Inflammatory macrophage treated with lipopolysaccharide for 1 hour (primary cell): ENCODE measurements around the gene SPCS3.
"Not testable (repeated sequence)": the region's sequence is repeated elsewhere in the genome, so short reads cannot be mapped to it uniquely, and the experiment has no call there.

ENCODE experiments used
- DNase-seq, 2 donors: peaks; one replicate each; pipeline ENCODE4 v3.0.0-alpha.2; 2020 to 2022

SPCS3 gene

DNA sequence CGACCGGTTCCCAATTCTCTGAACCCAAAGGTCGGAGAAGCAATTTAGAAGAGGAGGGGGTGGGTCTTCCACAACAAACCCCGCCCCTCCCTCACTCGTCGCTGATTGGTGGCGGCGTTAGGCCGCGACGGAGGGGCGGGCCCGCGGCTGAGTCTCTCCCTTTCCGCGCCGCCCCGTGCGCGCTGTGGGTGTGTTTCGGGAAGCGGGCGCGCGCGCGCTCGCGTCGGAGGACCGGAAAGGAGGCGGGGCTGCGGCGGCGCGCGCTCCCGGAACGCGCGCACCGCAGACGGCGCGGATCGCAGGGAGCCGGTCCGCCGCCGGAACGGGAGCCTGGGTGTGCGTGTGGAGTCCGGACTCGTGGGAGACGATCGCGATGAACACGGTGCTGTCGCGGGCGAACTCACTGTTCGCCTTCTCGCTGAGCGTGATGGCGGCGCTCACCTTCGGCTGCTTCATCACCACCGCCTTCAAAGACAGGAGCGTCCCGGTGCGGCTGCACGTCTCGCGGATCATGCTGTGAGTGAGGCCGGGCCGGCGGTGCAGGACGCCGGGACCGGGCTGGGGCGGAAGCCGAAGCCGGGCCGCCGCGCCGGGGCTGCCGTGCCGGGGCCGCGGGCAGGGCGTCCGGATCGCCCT is at the start of gene SPCS3:
Gene SPCS3 (plus strand): TSS at position 263 of the 636 bp plus-strand sequence. CDS start 111 bp downstream, at position 374.
- peak; percentile 93 to 98 for DNase-seq

DNA sequence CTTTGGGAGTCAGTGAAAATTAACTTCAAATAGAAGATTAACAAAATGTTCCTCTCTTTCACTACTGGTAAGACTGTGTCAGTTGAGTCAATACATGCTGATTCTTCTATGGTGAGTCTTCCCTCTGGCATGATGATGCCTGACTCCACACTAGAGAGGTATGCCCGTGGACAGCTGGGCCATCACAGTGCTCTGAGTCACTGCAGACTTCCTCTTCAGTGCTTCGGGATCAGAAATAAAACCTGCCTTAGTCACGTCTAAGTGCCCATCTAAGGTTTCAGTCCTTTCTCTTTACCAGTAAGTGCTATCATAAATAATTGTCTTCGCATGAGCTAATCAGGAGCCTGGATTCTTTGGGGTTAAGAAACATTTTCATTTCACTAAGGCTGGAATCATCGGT is 49.1 kb upstream of the SPCS3 start:
- DNase-seq, result no peak

DNA sequence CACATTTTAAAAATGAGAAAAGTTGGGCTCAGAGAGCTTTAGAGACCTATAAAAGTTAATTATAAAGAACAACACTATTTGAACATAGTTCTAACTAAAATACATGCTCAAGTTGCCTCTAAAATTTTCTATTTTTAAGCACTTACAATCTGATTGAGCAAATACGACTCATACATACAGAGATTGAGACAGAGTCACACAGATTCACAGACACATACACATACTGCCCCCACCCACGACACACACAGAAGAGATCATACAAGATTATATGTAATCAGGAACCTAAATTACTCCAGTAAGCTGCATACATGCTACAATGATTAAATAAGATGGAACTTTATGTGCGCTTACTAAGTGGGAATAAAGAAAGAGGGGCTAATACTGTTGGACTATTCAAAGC is 48.0 kb upstream of the SPCS3 start:
- DNase-seq, result peak in 1 of 2 donors; percentile 3

DNA sequence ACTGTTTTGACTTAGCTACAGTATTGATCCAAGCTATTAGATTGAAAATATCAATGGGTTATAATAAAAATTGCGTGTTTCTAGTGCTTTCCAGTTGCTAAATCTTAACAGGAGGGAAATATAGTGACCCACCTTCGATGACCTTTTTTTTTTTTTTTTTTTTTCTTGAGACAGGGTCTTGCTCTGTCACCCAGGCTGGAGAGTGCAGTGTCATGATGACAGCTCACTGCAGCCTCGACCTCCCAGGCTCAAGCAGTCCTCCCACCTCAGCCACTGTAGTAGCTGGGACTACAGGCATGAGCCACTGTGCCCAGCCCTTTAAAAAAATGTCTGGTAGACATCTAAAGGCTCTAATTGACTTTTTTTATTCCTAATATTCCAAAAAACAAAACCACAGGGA is 47.0 kb upstream of the SPCS3 start:
- no peak for DNase-seq

DNA sequence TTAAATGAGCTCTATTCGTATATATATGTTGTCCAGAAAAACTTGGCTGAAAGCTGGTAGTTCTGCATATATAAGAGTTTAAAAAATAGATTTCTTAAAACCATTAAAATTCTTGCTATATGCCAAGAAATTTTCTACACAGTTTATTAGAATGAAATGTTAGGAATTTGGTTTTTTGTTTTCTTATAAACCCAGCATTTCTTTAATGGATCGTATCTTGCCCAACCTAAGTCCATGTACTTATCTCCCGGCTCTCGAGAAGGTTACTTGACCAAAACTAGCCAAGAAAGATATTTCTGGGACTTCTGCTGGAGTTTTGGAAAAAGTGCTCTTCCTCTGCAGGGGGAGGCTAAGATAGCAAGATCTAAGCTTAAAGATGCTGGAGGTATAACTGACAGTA is 46.0 kb upstream of the SPCS3 start:
- no peak for DNase-seq

DNA sequence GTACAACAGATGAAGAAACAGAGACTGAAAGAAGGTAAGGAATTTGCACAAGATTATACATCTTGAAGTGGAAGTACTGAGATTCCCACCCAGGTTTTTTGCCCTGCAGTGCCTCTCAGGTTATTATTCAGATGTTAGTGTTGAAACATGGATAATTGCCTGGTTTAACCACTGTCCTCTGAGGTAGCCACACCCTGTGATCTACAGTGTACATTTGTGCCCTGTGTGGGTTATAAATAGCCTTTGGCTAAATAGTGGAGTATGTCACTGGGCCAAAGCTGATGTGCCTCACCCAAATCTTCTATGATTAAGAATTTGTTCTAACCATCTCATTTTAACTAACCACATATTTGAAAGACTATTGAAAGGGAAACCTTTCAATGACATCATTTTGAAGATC is 45.3 kb upstream of the SPCS3 start:
- DNase-seq, result no peak

DNA sequence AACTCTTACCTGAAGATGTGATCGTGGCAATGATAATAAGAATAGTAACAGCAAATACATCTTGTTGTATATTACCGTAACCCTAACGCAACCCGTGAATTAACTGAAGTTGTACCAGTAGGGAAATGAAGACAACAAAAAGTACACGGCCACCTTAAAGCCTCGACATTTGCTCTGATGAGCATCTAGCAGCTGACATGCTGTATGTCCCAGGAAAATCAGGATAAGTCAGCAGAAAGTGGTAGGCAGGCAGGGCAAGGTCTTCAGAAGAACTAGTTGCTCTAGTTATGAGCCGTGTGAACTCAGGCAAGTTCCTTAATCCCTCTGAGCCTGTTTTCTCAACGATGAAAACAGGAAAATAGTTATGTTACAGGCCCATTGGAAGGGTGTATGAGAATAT is 43.1 kb upstream of the SPCS3 start:
- DNase-seq, result no peak

DNA sequence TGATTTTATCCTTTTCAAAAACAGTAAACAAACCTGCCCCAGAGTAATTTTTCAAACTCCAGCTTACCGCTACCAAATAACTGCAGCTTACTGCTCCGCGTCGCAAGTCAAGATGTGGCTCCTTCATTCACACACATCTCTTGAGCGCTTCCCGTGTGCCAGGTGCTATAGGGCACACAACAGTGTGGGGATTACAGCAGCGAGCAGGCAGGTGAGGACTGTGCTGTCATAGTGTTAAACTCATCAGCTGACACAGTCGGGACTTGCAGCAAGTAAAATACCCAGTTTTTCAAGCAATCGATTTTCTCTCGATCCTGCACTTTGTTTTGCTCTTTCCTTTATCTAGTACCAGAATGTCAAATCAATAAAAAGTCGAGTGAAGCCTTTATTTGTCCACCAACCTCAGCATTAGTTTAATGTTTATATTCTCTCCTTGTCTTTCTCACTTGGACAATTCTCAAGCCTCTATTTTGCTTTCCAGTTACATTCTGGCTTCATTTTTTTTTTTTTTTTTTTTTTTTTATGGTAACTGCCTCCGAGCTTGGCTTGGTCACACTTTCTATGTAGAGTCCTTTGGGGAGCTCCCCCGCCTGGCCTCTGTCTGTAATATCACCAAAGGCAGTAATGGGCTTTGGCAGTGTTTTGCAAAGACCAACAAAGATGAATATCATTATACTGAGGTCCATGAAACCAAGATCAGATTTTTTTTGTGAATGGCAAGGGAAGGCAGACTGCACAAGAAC is 42.4 kb upstream of the SPCS3 start:
- peak; percentile 3 to 7 for DNase-seq

DNA sequence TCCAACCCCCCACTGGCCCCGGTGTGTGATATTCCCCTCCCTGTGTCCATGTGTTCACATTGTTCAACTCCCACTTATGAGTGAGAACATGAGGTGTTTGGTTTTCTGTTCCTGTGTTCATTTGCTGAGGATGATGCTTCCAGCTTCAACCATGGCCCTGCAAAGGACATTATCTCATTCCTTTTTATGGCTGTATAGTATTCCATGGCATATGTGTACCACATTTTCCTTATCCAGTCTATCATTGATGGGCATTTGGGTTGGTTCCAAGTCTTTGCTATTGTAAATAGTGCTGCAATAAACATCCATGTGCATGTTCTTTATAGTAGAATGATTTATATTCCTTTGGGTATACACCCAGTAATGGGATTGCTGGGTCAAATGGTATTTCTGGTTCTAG is 40.2 kb upstream of the SPCS3 start:
- not testable (repeated sequence) for DNase-seq

DNA sequence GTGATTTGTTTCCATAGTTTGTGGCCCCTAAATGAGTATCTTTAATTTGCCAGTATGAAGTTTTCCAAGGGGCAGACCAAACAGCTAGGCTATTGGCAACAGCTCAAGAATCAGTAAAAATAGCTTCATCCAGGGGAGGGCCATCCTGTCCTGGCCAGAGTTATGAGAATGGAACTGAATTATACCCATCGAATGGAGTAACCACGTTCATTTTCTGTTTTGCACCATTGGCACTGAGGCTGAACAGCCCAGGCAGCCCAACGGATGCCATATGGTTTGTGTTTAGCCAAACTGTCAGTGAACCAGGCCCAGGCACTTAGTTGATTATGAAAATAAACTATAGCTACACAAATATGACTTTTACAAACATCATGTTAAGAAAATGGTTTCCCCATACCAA is 33.0 kb upstream of the SPCS3 start:
- DNase-seq, result no peak

DNA sequence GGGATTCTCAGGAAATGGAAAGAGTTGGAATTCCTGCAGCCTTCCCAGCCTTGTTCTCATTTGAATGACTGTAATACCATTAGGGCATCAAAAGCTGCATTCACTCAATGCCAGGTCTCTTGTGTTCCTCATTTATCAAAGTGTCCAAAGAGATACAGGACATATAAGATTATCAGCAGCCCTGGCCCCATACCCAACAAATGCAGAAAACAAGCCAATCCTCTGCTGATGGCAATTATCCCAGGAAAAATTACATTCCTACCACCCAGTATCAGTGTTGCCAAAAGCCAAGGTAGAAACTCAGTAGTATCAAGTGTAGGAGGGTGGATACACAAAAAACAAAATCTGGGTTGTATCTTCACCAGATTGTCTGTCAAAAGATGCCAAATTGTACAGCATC is 32.2 kb upstream of the SPCS3 start:
- DNase-seq, result no peak

DNA sequence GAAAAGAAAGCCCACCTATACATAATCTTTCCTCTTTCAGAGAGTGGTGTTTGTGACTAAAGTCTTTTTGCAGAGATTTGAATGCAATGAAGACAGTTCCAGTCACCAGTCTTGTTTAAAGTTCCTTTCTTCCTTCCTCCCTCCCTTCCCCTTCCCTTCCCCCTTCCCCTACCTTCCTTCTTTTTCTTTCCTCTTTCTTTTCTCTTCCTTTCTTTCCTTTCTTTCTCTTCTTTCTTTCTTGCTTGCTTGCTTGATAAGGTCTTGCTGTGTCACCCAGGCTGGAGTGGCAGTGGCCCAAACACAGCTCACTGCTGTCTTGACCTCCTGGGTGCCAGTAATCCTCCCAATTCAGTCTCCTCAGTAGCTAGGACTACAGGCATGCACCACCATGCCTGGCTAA is 31.7 kb upstream of the SPCS3 start:
- no peak for DNase-seq

DNA sequence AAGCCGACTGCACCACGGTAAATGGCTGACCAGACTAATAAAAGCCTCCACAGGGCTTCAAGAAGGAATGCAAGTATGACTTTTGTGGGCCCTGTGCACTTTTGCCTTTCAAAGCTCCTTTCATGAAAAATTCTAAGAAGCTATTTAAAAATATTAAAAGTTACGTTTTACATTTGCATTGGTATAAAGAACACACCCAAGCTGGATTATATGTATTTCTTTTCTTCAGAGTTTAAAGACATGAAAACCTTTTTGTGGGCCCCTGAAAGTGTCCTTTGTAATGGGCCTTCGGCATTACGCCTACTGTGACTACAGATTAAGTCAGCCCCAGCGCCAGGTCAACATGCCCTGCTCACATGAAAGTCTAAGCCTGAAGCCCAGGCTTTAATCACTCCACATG is 30.2 kb upstream of the SPCS3 start:
- DNase-seq, result no peak

DNA sequence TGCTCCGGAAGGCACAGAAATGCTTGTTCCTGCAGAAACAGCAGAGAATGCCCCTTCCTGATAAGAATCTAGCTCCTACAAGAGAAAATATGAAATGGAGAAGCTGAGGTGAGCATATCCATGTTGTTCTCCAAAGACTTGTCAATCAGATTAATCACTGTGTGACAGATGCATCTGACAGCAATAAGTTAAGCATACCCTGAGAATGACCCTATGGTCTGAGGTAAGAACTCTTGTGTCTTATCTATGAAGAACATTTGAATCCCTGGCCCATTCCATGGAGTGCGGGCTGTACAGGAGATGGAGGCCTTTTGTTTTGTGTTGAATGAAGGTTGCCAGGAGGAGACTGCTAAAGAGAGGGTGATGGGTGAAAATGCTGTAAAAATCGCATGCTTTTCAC is 29.2 kb upstream of the SPCS3 start:
- DNase-seq, result no peak

DNA sequence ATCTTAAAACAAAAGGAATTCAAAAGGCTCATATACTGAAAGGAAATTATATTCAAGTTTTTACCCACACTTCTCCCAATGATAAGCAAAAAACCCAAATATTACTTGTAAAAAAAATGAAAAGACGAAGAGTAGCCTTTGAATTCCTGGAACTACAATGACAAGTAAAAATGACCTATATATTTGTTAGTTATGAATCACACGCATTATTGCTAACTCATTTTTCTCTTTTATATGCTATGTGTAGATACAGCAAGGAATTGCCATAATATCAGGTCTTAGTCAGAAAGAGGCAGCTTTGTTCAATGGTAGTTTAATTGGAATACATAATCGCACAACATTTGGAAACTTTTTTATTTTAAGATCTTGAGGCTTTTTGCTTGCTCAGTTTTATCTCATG is 28.0 kb upstream of the SPCS3 start:
- no peak for DNase-seq

DNA sequence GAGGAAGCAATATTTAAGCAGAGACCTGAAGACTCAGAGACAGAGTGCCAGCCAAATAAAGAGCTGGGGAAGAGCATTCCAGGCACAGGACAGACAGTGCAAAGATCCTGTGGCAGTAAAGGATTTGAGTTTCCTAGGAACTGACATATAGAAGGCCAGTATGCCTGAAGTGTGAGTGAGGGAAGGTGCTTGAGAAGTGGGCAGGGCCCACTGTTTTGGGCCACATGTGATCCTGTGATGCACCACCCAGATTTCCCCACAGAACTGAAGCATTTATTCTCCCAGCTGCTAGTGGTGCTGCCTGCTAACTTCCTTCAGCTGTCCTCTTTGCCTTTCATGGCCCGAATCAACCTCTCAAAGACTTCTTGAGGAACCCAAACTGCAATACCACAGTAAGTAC is 26.8 kb upstream of the SPCS3 start:
- no peak for DNase-seq

DNA sequence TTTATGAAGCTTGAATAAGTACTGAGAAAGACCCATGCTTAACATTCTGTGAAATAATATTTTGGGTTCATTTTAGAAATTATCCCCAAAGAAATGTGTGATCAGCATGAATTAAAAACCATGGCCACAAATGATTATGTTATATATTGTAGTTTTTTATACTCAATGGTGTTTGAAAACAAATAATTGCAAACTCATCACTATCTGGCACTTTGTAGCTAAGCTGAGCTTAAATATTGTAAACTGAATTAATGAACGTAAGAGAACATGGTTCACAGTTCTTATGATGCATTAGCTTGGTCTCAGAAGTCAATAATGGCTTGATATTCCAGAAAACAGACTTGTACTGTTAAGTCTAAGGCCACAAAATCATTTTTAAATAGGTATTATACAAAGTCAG is 26.1 kb upstream of the SPCS3 start:
- no peak for DNase-seq

DNA sequence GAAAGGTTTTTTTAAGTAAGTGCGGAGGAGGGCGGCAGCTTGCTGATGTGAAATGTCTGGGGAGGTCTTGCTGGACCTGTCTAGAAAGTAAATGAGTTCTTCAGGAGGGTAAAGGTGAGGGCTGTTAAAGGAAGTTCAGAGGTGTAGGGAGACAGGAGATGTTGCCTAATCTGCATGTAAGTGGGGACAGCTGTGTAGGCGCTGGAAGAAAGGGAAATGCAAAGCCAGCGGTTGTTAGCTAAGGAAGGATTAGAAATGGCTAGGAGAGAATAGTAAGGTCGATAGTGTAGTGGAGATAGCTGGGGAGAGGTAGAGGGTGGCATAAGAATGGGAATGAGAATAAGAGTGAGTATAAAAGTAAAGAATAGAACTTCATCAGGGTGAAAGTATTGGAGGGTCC is 23.9 kb upstream of the SPCS3 start:
- not testable (repeated sequence) for DNase-seq

DNA sequence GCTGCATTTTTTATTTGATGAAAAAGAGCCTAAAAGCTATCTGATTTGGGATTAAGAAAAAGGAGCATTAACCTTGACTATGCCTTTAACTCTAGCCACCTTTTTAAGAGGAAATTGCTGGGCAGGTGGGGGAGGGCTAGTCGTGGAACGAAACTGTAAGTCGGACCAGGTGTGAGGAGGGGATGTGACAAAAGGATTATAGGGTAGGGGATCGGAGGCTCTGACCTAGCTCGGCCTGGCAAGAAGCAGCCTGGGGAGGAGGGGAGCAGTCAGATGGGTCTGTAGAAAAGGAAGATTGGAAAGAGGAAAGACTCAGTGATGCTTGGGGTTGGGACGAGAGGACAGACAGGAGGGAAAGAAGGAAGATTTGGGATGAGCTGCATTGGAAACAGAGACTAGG is 21.1 kb upstream of the SPCS3 start:
- no peak for DNase-seq

DNA sequence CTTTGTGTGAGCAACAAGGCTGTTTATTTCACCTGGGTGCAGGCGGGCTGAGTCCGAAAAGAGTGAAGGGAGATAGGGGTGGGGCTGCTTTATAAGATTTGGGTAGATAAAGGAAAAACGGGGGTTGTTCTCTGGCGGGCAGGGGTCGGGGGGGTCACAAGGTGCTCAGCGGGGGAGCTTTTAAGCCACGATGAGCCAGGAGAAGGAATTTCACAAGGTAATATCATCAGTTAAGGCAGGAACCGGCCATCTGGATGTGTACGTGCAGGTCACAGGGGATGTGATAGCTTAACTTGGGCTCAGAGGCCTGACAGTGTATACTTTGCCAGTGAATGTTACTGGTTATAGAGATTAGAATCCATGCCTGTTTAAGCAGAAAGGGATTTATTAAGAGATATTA is 19.7 kb upstream of the SPCS3 start:
- no peak for DNase-seq

DNA sequence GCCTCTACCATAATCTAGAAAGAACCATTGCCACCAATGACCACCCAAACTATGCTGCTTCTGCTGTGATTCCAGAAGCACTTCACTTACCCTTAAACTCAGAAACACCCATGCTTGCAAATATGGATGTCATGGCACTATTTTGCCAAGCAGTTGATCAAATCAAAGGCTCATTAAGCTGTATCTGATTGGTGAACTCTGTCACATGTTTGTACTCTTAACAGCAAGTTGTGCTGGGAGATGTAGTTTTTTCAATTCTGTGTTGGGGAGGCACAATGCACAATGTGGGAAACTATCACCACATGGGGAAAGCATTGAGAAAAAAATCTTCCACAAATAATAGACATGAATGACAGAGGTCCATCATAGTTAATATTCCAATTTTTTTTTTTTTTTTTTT is 19.2 kb upstream of the SPCS3 start:
- no peak for DNase-seq

DNA sequence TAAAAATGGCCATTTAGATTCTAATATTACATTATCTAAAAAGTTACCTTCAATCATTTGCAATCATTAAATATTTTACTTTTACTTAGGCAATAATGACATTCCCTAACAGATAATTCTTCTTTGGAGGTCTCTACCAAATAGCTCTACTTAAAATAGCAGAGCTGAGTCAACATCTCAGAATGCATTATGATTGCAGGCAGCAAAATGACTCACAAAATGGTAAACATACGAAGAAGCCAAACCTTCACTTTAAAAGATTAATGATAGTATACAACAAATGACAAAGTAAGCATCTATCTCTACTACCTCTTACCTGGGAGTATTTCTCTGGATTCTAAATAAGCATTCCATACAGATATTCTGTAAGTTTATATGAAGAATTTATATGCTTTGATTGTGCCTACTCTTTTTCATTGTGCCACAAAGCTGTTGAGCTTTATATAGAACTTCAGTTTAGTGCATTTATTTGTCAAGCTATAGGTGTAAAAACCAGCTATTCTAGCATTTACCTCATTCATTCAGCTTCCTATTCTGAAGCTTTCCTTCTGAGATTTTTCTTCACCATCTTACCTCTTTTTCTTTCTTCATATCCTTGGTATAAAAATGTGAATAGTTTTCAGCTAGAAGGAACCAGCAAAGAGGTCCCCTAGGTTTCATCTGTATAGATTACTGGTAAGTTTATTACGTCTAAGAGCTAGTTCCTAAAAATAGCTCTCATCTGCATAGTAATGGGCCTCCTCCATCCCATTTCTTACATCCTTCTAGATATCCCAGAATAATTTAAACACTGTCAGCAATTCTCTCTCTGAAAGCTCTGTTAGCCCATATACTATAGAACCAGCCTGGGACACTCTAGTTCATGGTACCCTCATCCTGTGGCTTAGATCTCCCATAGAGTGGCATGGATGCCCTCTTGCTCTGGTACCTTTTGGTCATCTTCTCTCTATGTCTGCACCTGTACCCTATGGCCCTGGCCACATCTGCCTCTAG is 17.2 kb upstream of the SPCS3 start:
- DNase-seq, result no peak

DNA sequence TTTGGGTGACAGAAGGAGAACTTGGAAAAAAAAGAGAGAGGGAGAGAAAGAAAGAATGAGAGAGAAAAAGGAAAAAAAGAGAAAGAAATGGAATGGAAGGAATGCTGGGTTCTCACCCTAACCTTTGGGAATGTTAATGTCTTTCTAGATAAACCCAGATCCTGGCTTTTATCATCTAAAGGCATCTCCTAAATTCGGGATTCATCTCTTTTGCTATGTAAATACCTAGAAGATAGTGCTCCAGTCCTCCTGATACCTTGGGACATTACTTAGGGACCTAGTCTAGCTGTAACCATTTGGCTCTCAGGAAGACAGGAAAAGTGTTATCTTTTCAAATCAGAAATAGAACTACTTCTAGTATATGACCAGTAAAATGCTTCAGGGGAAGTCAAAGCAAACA is 15.8 kb upstream of the SPCS3 start:
- DNase-seq, result no peak
